B cell (primary cell): Measurements from ENCODE around the gene THADA. TPM values are rescaled to one million over a fixed set of nuclear protein-coding genes. Genes with fewer than 3 reads are reported as not detected.
"Not testable (repeated sequence)": the region's sequence is repeated elsewhere in the genome, so short reads cannot be mapped to it uniquely, and the experiment has no call there.

Experiments
- ATAC-seq: fragments of 200-7000 bp; cut with Tn5 transposase; one replicate; pipeline ENCODE4 v1.10.0; 2021; ENCODE audit warnings: low read depth, mild to moderate bottlenecking, moderate number of reproducible peaks, moderate library complexity
- CTCF ChIA-PET: fragments of 350-600 bp; sonication (Branson Sonifier 250); formaldehyde crosslinking; loops from one replicate; lab custom pipeline; 2021; ENCODE audit warnings: antibody characterized with exemption, inconsistent platforms; lab: Charles Lee
- POLR2A ChIA-PET: fragments of 350-600 bp; sonication (Branson Sonifier 250); formaldehyde crosslinking; loops from one replicate; lab custom pipeline; 2021; ENCODE audit warnings: antibody characterized with exemption; lab: Charles Lee
- DNase-seq: peaks from one replicate; pipeline ENCODE4 v3.0.0; 2013
- H2AFZ ChIP-seq: 2 replicates; pipeline ENCODE4 v1.6.1; 2012; ENCODE audit warnings: mild to moderate bottlenecking, low read depth, low read length; ENCODE audit not compliant: insufficient read depth, poor library complexity, severe bottlenecking
- H3K27ac ChIP-seq, 2 donors: 1 replicate in 1 of 2; 2 replicates in 1 of 2; pipeline ENCODE4 v1.5.1; 2012 to 2013; ENCODE audit warnings: low read length in 2 of 2, mild to moderate bottlenecking in 2 of 2, moderate library complexity in 1 of 2
- H3K27me3 ChIP-seq, 4 experiments: fragments of 200-600 bp in 1 of 4; sonication (generic) in 1 of 4; replicated peaks in 1 of 4; 1 replicate in 2 of 4; 2 replicates in 2 of 4; pipeline versions ENCODE4 v1.6.1 to v1.7.0; 2013 to 2016; ENCODE audit warnings: low read length in 3 of 4, mild to moderate bottlenecking in 2 of 4, mixed read lengths in 1 of 4, moderate library complexity in 1 of 4; ENCODE audit not compliant: insufficient read depth in 4 of 4, control insufficient read depth in 3 of 4; ENCODE audit errors: control extremely low read depth in 1 of 4
- H3K36me3 ChIP-seq, 2 experiments: replicated peaks in 1 of 2; 1 replicate in 1 of 2; 2 replicates in 1 of 2; pipeline versions ENCODE4 v1.6.1 to v1.7.1; 2013; ENCODE audit warnings: low read length in 1 of 2; ENCODE audit not compliant: insufficient read depth in 2 of 2, control insufficient read depth in 1 of 2; ENCODE audit errors: control extremely low read depth in 1 of 2, extremely low read depth in 1 of 2
- H3K4me1 ChIP-seq, 2 donors: fragments of 200-600 bp in 1 of 2; sonication (generic) in 1 of 2; 1 replicate in 1 of 2; 2 replicates in 1 of 2; pipeline versions ENCODE4 v1.5.1 to v1.6.1; 2013 to 2017; ENCODE audit warnings: low read length in 2 of 2; ENCODE audit not compliant: control insufficient read depth in 2 of 2, insufficient read depth in 2 of 2
- H3K4me2 ChIP-seq: replicated peaks from 2 replicates; pipeline ENCODE3; 2012; ENCODE audit warnings: mild to moderate bottlenecking, low read depth, low read length; ENCODE audit not compliant: poor library complexity, severe bottlenecking
- H3K4me3 ChIP-seq, 5 experiments: fragments of 200-600 bp in 1 of 5; sonication (generic) in 1 of 5; 1 replicate in 3 of 5; 2 replicates in 2 of 5; pipeline versions ENCODE4 v1.5.1 to v1.7.0; 2011 to 2016; ENCODE audit warnings: low read length in 4 of 5, mild to moderate bottlenecking in 4 of 5, low read depth in 2 of 5, control low read depth in 1 of 5, moderate library complexity in 1 of 5; ENCODE audit not compliant: insufficient read depth in 1 of 5; ENCODE audit errors: control extremely low read depth in 1 of 5, extremely low read depth in 1 of 5
- H3K79me2 ChIP-seq: fragments of 200-600 bp; sonication (generic); one replicate; pipeline ENCODE4 v1.6.0; 2016; ENCODE audit warnings: low read length; ENCODE audit not compliant: control insufficient read depth, insufficient read depth
- H3K9ac ChIP-seq: fragments of 200-600 bp; sonication (generic); 2 replicates; pipeline ENCODE4 v1.6.1; 2017; ENCODE audit warnings: mild to moderate bottlenecking, low read length, moderate library complexity
- H3K9me3 ChIP-seq, 3 donors: one replicate each; pipeline versions ENCODE4 v1.6.1 to v1.7.1; 2013; ENCODE audit warnings: low read length in 2 of 3; ENCODE audit not compliant: control insufficient read depth in 2 of 3, insufficient read depth in 1 of 3; ENCODE audit errors: control extremely low read depth in 1 of 3
- H4K20me1 ChIP-seq: 2 replicates; pipeline ENCODE4 v1.6.0; 2012; ENCODE audit warnings: mild to moderate bottlenecking, low read length; ENCODE audit not compliant: insufficient read depth, control insufficient read depth, poor library complexity, severe bottlenecking
- H3K27ac Mint-ChIP-seq: one replicate; pipeline ENCODE4 v1.8.0; 2021; ENCODE audit warnings: mixed read lengths
- H3K27me3 Mint-ChIP-seq: one replicate; pipeline ENCODE4 v1.8.0; 2021; ENCODE audit warnings: mixed read lengths
- H3K4me1 Mint-ChIP-seq: one replicate; pipeline ENCODE4 v1.8.0; 2021; ENCODE audit warnings: mixed read lengths
- H3K4me3 Mint-ChIP-seq: one replicate; pipeline ENCODE4 v1.8.0; 2021; ENCODE audit warnings: mixed read lengths
- H3K9me3 Mint-ChIP-seq: one replicate; pipeline ENCODE4 v1.8.0; 2022; ENCODE audit warnings: mixed read lengths; ENCODE audit not compliant: insufficient read depth
- EZH2 ChIP-seq: IDR thresholded peaks from 2 replicates; pipeline ENCODE4 v1.6.1; 2012; ENCODE audit warnings: borderline replicate concordance, low read depth, mild to moderate bottlenecking, moderate library complexity, low read length; ENCODE audit not compliant: insufficient read depth, poor library complexity, severe bottlenecking
- WGBS: methylation state at CpG from one replicate; pipeline ENCODE4 v1.1.5; 2013; ENCODE audit warnings: missing lambda C conversion rate; ENCODE audit not compliant: insufficient coverage; 5-methylcytosine and 5-hydroxymethylcytosine counted together
- intact Hi-C: fragments of 100-400 bp; cut with micrococcal nuclease; formaldehyde crosslinking; loops from one replicate; pipeline ENCODE4 v1.10.0; 2022
- polyA plus RNA-seq: library from polyadenylated mRNA; depleted of rRNA; stranded (reverse); fragments of >200 nt; gene quantifications from 2 replicates; pipeline ENCODE4 v1.2.3, GENCODE V29; 2012
- total RNA-seq, 2 donors: library from RNA; stranded (reverse); fragments of 120-200 nt in 1 of 2; gene quantifications; 1 replicate in 1 of 2; 2 replicates in 1 of 2; pipeline versions ENCODE4 v1.2.3 to v1.2.4, GENCODE V29; 2013 to 2022
- TF ChIP-seq, protein P1 (sequence below): fragments of 200-600 bp; IDR thresholded peaks from one replicate; pipeline ENCODE4 v1.8.0; 2022; ENCODE audit warnings: antibody characterized with exemption, mild to moderate bottlenecking

The THADA gene
- total and polyA plus RNA-seq, 2 donors (not counting 1 experiment from before 2014, with no cell fraction given): 17.6 to 48.5 TPM

- H3K27me3 ChIP-seq: no peaks in the 10 kb centered on the region
- Mint-ChIP-seq H3K9me3 (no peaks in the 10 kb centered on the region), H3K4me1 (peaks cover 20% of the 10 kb centered on the region), H3K4me3 (peak overlapping the region; percentile 56), H3K27me3 (no peaks in the 10 kb centered on the region), H3K27ac (peak overlapping the region; percentile 77)
- ATAC-seq (no peak), DNase-seq (no peak)
- H3K27ac ChIP-seq: peak overlapping the region in 1 of 2 donors; percentile 23
- H3K4me1 ChIP-seq: peaks cover 0 to 6% of the 10 kb centered on the region in 2 donors
- H3K4me2 ChIP-seq: peak overlapping the region; percentile 13
- H3K4me3 ChIP-seq: peak overlapping the region in 1 of 5 experiments; percentile 4
- no peak overlapping the region for H3K9ac ChIP-seq
- no peaks in the 10 kb centered on the region for H3K79me2 ChIP-seq
- intact Hi-C loops: no loop called here
- peaks cover 3 to 7% of the 10 kb centered on the region in 2 experiments for H3K36me3 ChIP-seq
- TF ChIP-seq EZH2: no peak
- TF ChIP-seq, protein P1, sequence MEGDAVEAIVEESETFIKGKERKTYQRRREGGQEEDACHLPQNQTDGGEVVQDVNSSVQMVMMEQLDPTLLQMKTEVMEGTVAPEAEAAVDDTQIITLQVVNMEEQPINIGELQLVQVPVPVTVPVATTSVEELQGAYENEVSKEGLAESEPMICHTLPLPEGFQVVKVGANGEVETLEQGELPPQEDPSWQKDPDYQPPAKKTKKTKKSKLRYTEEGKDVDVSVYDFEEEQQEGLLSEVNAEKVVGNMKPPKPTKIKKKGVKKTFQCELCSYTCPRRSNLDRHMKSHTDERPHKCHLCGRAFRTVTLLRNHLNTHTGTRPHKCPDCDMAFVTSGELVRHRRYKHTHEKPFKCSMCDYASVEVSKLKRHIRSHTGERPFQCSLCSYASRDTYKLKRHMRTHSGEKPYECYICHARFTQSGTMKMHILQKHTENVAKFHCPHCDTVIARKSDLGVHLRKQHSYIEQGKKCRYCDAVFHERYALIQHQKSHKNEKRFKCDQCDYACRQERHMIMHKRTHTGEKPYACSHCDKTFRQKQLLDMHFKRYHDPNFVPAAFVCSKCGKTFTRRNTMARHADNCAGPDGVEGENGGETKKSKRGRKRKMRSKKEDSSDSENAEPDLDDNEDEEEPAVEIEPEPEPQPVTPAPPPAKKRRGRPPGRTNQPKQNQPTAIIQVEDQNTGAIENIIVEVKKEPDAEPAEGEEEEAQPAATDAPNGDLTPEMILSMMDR: no peak
- H3K9me3 ChIP-seq: no peaks in the 10 kb centered on the region
- POLR2A ChIA-PET: interaction anchor here (1.2 kb wide), 1 partner anchor 22 kb away, joined by 5 read pairs; no protein-coding TSS in a partner anchor
- H4K20me1 ChIP-seq: no peaks in the 10 kb centered on the region
- no peak overlapping the region for H2AFZ ChIP-seq
- 100% methylated on average over 1 of the region's 7 CpGs for WGBS
- CTCF ChIA-PET: interaction anchor here (1.0 kb wide), 1 partner anchor 97 kb away, joined by 3 read pairs; no protein-coding TSS in a partner anchor
These were observed 208.5 kb downstream of the THADA start for GRCh38 chr2:43387092-43388062.

DNA sequence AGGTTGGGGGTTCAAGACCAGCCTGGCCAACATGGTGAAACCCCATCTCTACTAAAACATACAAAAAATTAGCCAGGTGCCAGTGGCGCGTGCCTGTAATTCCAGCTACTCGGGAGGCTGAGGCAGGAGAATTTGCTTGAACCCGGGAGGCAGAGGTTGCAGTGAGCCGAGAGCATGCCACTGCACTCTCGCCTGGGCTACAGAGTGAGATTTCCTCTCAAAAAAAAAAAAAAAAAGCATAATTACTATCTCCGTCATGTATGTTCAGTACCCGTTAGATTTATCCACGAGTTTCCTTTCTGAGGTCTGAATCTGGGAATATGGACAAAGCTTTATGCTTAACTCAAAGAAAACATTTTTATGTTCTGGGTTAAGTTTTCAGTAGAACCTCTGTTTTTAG lies 209.2 kb downstream of the THADA start:
- intact Hi-C loops, H2AFZ ChIP-seq, H3K4me1 ChIP-seq, H3K4me3 ChIP-seq, H4K20me1 ChIP-seq, H3K36me3 ChIP-seq, H3K79me2 ChIP-seq, ATAC-seq, H3K9me3 ChIP-seq, DNase-seq, H3K9me3 Mint-ChIP-seq, H3K27me3 Mint-ChIP-seq, H3K27me3 ChIP-seq, H3K27ac ChIP-seq, H3K9ac ChIP-seq: not testable (repeated sequence)
- peak overlapping the region; percentile 56 for H3K4me3 Mint-ChIP-seq
- peak overlapping the region; percentile 77 for H3K27ac Mint-ChIP-seq
- ChIA-PET POLR2A (interaction anchor here (1.2 kb wide), 1 partner anchor 23 kb away, joined by 5 read pairs; no protein-coding TSS in a partner anchor), CTCF (interaction anchor here (1.0 kb wide), 1 partner anchor 98 kb away, joined by 3 read pairs; no protein-coding TSS in a partner anchor)
- H3K4me1 Mint-ChIP-seq: peaks cover 20% of the 10 kb centered on the region
- peak overlapping the region; percentile 13 for H3K4me2 ChIP-seq
- WGBS: 64% methylated on average over 4 of the region's 9 CpGs
